Sigmoid colon (tissue), 7 donors: ENCODE measurements around the gene TOR1A. TPM values are rescaled to one million over a fixed set of nuclear protein-coding genes. Genes with fewer than 3 reads are reported as not detected.

Source experiments
- DNase-seq: peaks from one replicate; pipeline ENCODE4 v3.0.0-alpha.2; 2019
- H3K27ac ChIP-seq, 4 donors: fragments of 200-600 bp; sonication (generic); one replicate each; pipeline ENCODE4 v1.5.1; 2016 to 2019; ENCODE audit warnings: mild to moderate bottlenecking in 1 of 4
- H3K27me3 ChIP-seq, 3 donors: fragments of 200-600 bp; sonication (generic); one replicate each; pipeline ENCODE4 v1.5.1; 2019; ENCODE audit warnings: mild to moderate bottlenecking in 1 of 3
- H3K36me3 ChIP-seq, 4 donors: fragments of 200-600 bp; sonication (generic); one replicate each; pipeline ENCODE4 v1.5.1; 2016 to 2019
- H3K4me1 ChIP-seq, 4 donors: fragments of 200-600 bp; sonication (generic); one replicate each; pipeline ENCODE4 v1.5.1; 2017 to 2019
- H3K4me3 ChIP-seq, 4 donors: fragments of 200-600 bp; sonication (generic); one replicate each; pipeline ENCODE4 v1.5.1; 2017 to 2019; ENCODE audit warnings: mild to moderate bottlenecking in 2 of 4, moderate library complexity in 1 of 4
- H3K9me3 ChIP-seq, 4 donors: fragments of 200-600 bp in 3 of 4; sonication (generic) in 3 of 4; one replicate each; pipeline versions ENCODE4 v1.5.1 to v1.6.1; 2013 to 2019
- CTCF ChIP-seq, 4 experiments: fragments of 450-650 bp in 3 of 4; fragments of 200-600 bp in 1 of 4; IDR thresholded peaks; one replicate each; pipeline ENCODE4 v1.5.1; 2016 to 2019; ENCODE audit warnings: antibody characterized with exemption in 4 of 4, mild to moderate bottlenecking in 3 of 4, moderate library complexity in 2 of 4
- EP300 ChIP-seq, 4 donors: sonication (generic); formaldehyde crosslinking; IDR thresholded peaks; one replicate each; pipeline ENCODE4 v1.6.1; 2017; ENCODE audit warnings: antibody characterized with exemption in 4 of 4
- POLR2A ChIP-seq, 2 donors: fragments of 450-650 bp; IDR thresholded peaks; one replicate each; pipeline ENCODE4 v1.6.1; 2016; ENCODE audit warnings: antibody characterized with exemption in 2 of 2, mild to moderate bottlenecking in 2 of 2, moderate library complexity in 2 of 2
- POLR2AphosphoS5 ChIP-seq, 4 donors: sonication (generic); formaldehyde crosslinking; IDR thresholded peaks; one replicate each; pipeline ENCODE4 v1.6.1; 2017; ENCODE audit warnings: antibody characterized with exemption in 4 of 4
- WGBS, 2 donors: extraction: QIAGEN DNeasy Blood & Tissue Kit; methylation state at CpG; one replicate each; pipeline ENCODE4 v1.1.7; 2013; 5-methylcytosine and 5-hydroxymethylcytosine counted together
- intact Hi-C: fragments of 100-400 bp; cut with DNase I; formaldehyde crosslinking; loops from one replicate; pipeline ENCODE4 v1.15.1; 2023
- polyA plus RNA-seq, 3 donors: library from polyadenylated mRNA; stranded (reverse); fragments of 200-250 nt; gene quantifications; one replicate each; pipeline ENCODE4 v1.2.3, GENCODE V29; 2013
- total RNA-seq, 4 donors: library from RNA; depleted of rRNA; stranded (reverse); fragments of >200 nt; gene quantifications; one replicate each; pipeline ENCODE4 v1.1.0, GENCODE V29; 2016
- donor health status: healthy with polysubstance abuse.
- donor health status: Bipolar disorder and iron deficiency.
- donor health status: healthy.

The TOR1A gene
- total and polyA plus RNA-seq, 7 donors = 12.5 to 51.2 (median 31.6) TPM

DNA sequence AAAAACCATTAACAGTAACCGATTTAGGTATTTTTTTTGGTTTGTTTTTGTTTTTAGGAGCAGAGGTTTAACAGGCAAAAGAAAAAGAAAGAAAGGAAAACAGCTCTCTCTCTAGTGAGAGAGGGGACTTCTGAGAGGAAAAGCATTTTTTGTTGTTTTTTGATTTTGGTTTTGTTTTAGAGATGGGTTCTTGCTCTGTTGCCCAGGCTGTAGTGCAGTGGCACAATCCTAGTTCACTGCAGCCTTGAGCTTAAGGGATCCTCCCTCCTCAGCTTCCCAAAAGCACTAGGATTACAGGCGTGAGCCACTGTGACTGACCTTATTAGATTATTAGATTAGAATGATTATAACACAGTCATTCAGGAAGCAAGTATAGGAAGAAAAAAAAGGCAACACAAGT is 21.4 kb upstream of the TOR1A start:
- H3K9me3 ChIP-seq = no peaks in the 10 kb centered on the region
- H3K4me3 ChIP-seq = no peak overlapping the region
- H3K27me3 ChIP-seq = no peaks in the 10 kb centered on the region
- no peak overlapping the region for H3K27ac ChIP-seq
- no peak for DNase-seq
- H3K4me1 ChIP-seq = peaks cover 0 to 11% (median 9%) of the 10 kb centered on the region in 4 donors
- WGBS, 2 donors = 51 to 78% methylated on average over 2 of the region's 2 CpGs
- H3K36me3 ChIP-seq = peaks cover 0 to 10% (median 0%) of the 10 kb centered on the region in 4 donors
- intact Hi-C loops = no loop called here
- TF ChIP-seq POLR2A (IDR thresholded peaks at IDR 0.05) (no peak), POLR2AphosphoS5 (IDR thresholded peaks at IDR 0.05) (no peak)

DNA sequence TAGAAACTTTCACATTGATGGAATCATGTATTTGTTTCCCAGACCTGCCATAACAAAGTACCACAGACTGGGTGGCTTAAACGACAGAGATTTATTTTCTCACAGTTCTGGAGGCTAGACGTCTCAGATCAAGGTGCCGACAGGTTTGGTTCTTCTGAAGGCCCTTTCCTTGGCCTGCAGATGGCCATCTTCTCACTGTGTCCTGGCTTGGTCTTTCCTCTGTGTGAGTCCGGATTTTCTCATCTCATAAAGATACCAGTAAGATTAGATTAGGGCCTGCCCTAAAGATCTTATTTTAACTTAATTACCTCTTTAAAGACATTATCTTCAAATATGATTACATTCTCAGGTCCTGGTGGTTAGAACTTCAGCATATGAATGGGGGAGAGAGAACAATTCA is 17.1 kb upstream of the TOR1A start:
- Histone ChIP-seq H3K27me3 (no peaks in the 10 kb centered on the region), H3K4me1 (peaks cover 0 to 31% (median 25%) of the 10 kb centered on the region in 4 donors), H3K36me3 (no peaks in the 10 kb centered on the region), H3K9me3 (no peaks in the 10 kb centered on the region), H3K4me3 (no peak overlapping the region), H3K27ac (no peak overlapping the region)
- TF ChIP-seq POLR2A (IDR thresholded peaks at IDR 0.05) (no peak), POLR2AphosphoS5 (IDR thresholded peaks at IDR 0.05) (no peak), CTCF (IDR thresholded peaks at IDR 0.05) (no peak), EP300 (IDR thresholded peaks at IDR 0.05) (no peak)
- intact Hi-C loops = no loop called here
- 72 to 85% methylated on average over 4 of the region's 4 CpGs for WGBS, 2 donors
- DNase-seq = no peak

DNA sequence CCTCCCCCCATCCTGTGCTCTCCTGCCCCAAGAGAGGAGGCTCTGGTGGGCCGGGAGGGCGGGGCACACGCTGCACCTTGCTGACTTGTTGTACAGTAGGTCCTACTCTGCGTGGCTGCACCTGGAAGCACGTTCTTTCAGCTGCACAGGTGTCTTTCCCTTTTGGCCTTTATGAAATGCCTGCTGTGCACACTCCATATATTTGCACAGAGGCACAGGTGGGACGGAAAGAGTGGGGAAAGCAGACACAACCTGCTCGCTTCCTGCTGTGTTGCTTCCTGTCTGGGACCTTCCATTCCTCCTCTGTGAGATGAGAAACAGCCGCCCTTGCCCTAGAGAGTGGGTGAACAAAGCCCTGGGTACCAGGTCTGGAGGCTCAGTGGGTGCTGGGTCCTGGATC is 16.1 kb upstream of the TOR1A start:
- H3K27ac ChIP-seq = no peak overlapping the region
- no peak for DNase-seq
- peaks cover 0 to 34% (median 27%) of the 10 kb centered on the region in 4 donors for H3K4me1 ChIP-seq
- H3K4me3 ChIP-seq = no peak overlapping the region
- no peaks in the 10 kb centered on the region for H3K27me3 ChIP-seq
- no peaks in the 10 kb centered on the region for H3K9me3 ChIP-seq
- intact Hi-C loops = no loop called here
- H3K36me3 ChIP-seq = no peaks in the 10 kb centered on the region
- TF ChIP-seq EP300 (IDR thresholded peaks at IDR 0.05) (no peak), POLR2AphosphoS5 (IDR thresholded peaks at IDR 0.05) (no peak), POLR2A (IDR thresholded peaks at IDR 0.05) (no peak), CTCF (IDR thresholded peaks at IDR 0.05) (no peak)
- 62 to 89% methylated on average over 8 of the region's 8 CpGs for WGBS, 2 donors

- H3K4me3 ChIP-seq = no peak overlapping the region
- DNase-seq = no peak
- no peaks in the 10 kb centered on the region for H3K36me3 ChIP-seq
- H3K27me3 ChIP-seq = no peaks in the 10 kb centered on the region
- 76 to 79% methylated on average over 10 of the region's 10 CpGs for WGBS, 2 donors
- no peak overlapping the region for H3K27ac ChIP-seq
- no peaks in the 10 kb centered on the region for H3K9me3 ChIP-seq
- intact Hi-C loops = no loop called here
- TF ChIP-seq CTCF (IDR thresholded peaks at IDR 0.05) = no peak
- no peak for TF ChIP-seq POLR2AphosphoS5 (IDR thresholded peaks at IDR 0.05)
- TF ChIP-seq POLR2A (IDR thresholded peaks at IDR 0.05) = no peak
- peaks cover 0 to 35% (median 29%) of the 10 kb centered on the region in 4 donors for H3K4me1 ChIP-seq
These were observed 15.5 kb upstream of the TOR1A start for GRCh38 chr9:129839324-129840023.

DNA sequence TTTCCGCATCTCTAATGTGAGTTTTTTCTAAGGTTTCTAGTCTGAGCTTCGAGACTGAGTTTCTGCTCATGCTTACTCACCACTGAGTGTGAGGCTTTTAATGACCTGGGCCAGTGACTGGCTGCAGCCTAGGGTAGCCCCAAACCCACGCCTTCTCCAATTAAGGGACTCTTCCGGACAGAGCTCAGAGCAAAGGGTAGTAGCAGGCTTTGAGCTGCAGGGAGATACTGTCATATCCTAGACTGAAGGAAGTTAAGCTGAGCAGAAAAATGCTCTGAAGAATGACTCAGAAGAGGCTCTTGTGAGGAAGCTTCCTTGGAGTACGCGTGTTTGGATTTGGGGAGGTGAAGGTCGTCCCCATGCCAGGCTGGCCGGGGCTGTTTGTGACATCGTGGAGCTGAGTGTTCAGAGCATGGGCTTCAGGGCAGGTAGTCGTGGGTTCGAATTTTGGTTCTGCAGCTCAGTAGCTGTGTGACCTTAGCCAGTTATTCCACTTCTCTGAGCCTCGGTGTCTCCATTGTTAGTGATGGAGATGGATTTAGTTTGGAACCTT is 14.8 kb upstream of the TOR1A start:
- 86 to 89% methylated on average over 12 of the region's 12 CpGs for WGBS, 2 donors
- Histone ChIP-seq H3K4me1 (peaks cover 0 to 42% (median 36%) of the 10 kb centered on the region in 4 donors), H3K4me3 (no peak overlapping the region), H3K9me3 (no peaks in the 10 kb centered on the region), H3K36me3 (no peaks in the 10 kb centered on the region), H3K27me3 (no peaks in the 10 kb centered on the region), H3K27ac (no peak overlapping the region)
- DNase-seq = no peak
- intact Hi-C loops = no loop called here
- TF ChIP-seq POLR2AphosphoS5 (IDR thresholded peaks at IDR 0.05) (no peak), POLR2A (IDR thresholded peaks at IDR 0.05) (no peak), EP300 (IDR thresholded peaks at IDR 0.05) (no peak), CTCF (IDR thresholded peaks at IDR 0.05) (no peak)
